B cell (primary cell): ENCODE results near the gene DDAH2.

Experiments
- CTCF ChIP-seq: fragments of 200-600 bp; IDR thresholded peaks from one replicate; pipeline ENCODE4 v1.8.0; 2022; ENCODE audit warnings: antibody characterized with exemption, mild to moderate bottlenecking
- EZH2 ChIP-seq: IDR thresholded peaks from 2 replicates; pipeline ENCODE4 v1.6.1; 2012; ENCODE audit warnings: borderline replicate concordance, low read depth, mild to moderate bottlenecking, moderate library complexity, low read length; ENCODE audit not compliant: insufficient read depth, poor library complexity, severe bottlenecking

DNA sequence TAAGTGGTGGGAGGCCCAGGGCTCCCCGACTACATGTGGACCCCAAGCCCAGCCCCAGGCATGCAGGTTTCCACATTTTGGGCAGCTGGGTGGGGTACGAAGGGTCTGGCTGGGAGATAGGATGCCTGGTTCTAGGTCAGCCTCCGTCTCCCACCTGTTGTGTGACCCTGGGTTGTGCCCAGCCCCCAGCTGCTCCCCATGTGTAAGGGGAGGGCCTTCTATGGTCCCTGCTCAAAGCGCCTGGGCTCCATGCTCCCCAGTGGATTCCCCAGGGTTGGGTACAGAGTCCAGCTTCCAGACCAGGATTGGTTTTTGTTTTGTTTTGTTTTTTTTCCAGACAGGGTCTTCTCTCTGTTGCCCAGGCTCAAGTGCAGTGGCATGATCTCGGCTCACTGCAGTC is 49.1 kb upstream of the DDAH2 start:
- TF ChIP-seq CTCF (no peak), EZH2 (no peak)
